ENCODE data around the gene FTCD.
A peak's percentile ranks its signal among the peaks of the same experiment; 100 is the strongest.

The FTCD gene

GRCh38 chr21:46122237-46122671 is 33.1 kb downstream of the FTCD start:
- Histone ChIP-seq H3K9ac (ENCODE audit: low read length) (no peak overlapping the region), H3K27me3 (ENCODE audit: control insufficient read depth, insufficient read depth, low read length) (no peaks in the 10 kb centered on the region), H3K4me3 (ENCODE audit: low read length) (no peak overlapping the region), H3K27ac (ENCODE audit: low read depth, low read length) (no peak overlapping the region), H3K36me3 (ENCODE audit: control insufficient read depth, insufficient read depth, low read length) (peaks cover 49% of the 10 kb centered on the region), H3K4me1 (ENCODE audit: control insufficient read depth, insufficient read depth, low read length) (no peaks in the 10 kb centered on the region)

GRCh38 chr21:46121286-46122221 is 33.8 kb downstream of the FTCD start:
- no peak overlapping the region for H3K4me3 ChIP-seq (ENCODE audit: low read length)
- no peaks in the 10 kb centered on the region for H3K27me3 ChIP-seq (ENCODE audit: control insufficient read depth, insufficient read depth, low read length)
- H3K9ac ChIP-seq (ENCODE audit: low read length) = no peak overlapping the region
- H3K4me1 ChIP-seq (ENCODE audit: control insufficient read depth, insufficient read depth, low read length) = no peaks in the 10 kb centered on the region
- H3K36me3 ChIP-seq (ENCODE audit: control insufficient read depth, insufficient read depth, low read length) = peaks cover 52% of the 10 kb centered on the region
- peak overlapping the region; percentile 50 for H3K27ac ChIP-seq (ENCODE audit: low read depth, low read length)

GRCh38 chr21:46120301-46121285 is 34.8 kb downstream of the FTCD start:
- H3K27me3 ChIP-seq (ENCODE audit: control insufficient read depth, insufficient read depth, low read length) = no peaks in the 10 kb centered on the region
- H3K4me1 ChIP-seq (ENCODE audit: control insufficient read depth, insufficient read depth, low read length) = no peaks in the 10 kb centered on the region
- peaks cover 52% of the 10 kb centered on the region for H3K36me3 ChIP-seq (ENCODE audit: control insufficient read depth, insufficient read depth, low read length)
- H3K9ac ChIP-seq (ENCODE audit: low read length) = no peak overlapping the region
- H3K4me3 ChIP-seq (ENCODE audit: low read length) = no peak overlapping the region
- peak overlapping the region; percentile 50 for H3K27ac ChIP-seq (ENCODE audit: low read depth, low read length)

- peak overlapping the region; percentile 51 for H3K27ac ChIP-seq (ENCODE audit: low read depth, low read length)
- H3K4me1 ChIP-seq (ENCODE audit: control insufficient read depth, insufficient read depth, low read length) = no peaks in the 10 kb centered on the region
- H3K36me3 ChIP-seq (ENCODE audit: control insufficient read depth, insufficient read depth, low read length) = peaks cover 54% of the 10 kb centered on the region
- no peak overlapping the region for H3K4me3 ChIP-seq (ENCODE audit: low read length)
- no peaks in the 10 kb centered on the region for H3K27me3 ChIP-seq (ENCODE audit: control insufficient read depth, insufficient read depth, low read length)
- no peak overlapping the region for H3K9ac ChIP-seq (ENCODE audit: low read length)
Measured at GRCh38 chr21:46119637-46120271, 35.6 kb downstream of the FTCD start.

GRCh38 chr21:46119144-46119636 is 36.2 kb downstream of the FTCD start:
- Histone ChIP-seq H3K27me3 (ENCODE audit: control insufficient read depth, insufficient read depth, low read length) (no peaks in the 10 kb centered on the region), H3K36me3 (ENCODE audit: control insufficient read depth, insufficient read depth, low read length) (peaks cover 55% of the 10 kb centered on the region), H3K4me1 (ENCODE audit: control insufficient read depth, insufficient read depth, low read length) (no peaks in the 10 kb centered on the region), H3K9ac (ENCODE audit: low read length) (no peak overlapping the region), H3K4me3 (ENCODE audit: low read length) (no peak overlapping the region), H3K27ac (ENCODE audit: low read depth, low read length) (peak overlapping the region; percentile 51)

GRCh38 chr21:46118316-46119143 is 36.8 kb downstream of the FTCD start:
- H3K36me3 ChIP-seq (ENCODE audit: control insufficient read depth, insufficient read depth, low read length) = peaks cover 54% of the 10 kb centered on the region
- H3K9ac ChIP-seq (ENCODE audit: low read length) = no peak overlapping the region
- peak overlapping the region; percentile 51 for H3K27ac ChIP-seq (ENCODE audit: low read depth, low read length)
- no peaks in the 10 kb centered on the region for H3K27me3 ChIP-seq (ENCODE audit: control insufficient read depth, insufficient read depth, low read length)
- H3K4me1 ChIP-seq (ENCODE audit: control insufficient read depth, insufficient read depth, low read length) = no peaks in the 10 kb centered on the region
- H3K4me3 ChIP-seq (ENCODE audit: low read length) = no peak overlapping the region

GRCh38 chr21:46117586-46118315 is 37.6 kb downstream of the FTCD start:
- no peak overlapping the region for H3K4me3 ChIP-seq (ENCODE audit: low read length)
- no peak overlapping the region for H3K9ac ChIP-seq (ENCODE audit: low read length)
- H3K36me3 ChIP-seq (ENCODE audit: control insufficient read depth, insufficient read depth, low read length) = peaks cover 56% of the 10 kb centered on the region
- no peaks in the 10 kb centered on the region for H3K4me1 ChIP-seq (ENCODE audit: control insufficient read depth, insufficient read depth, low read length)
- H3K27me3 ChIP-seq (ENCODE audit: control insufficient read depth, insufficient read depth, low read length) = no peaks in the 10 kb centered on the region
- no peak overlapping the region for H3K27ac ChIP-seq (ENCODE audit: low read depth, low read length)

GRCh38 chr21:46116776-46117585 is 38.4 kb downstream of the FTCD start:
- Histone ChIP-seq H3K9ac (ENCODE audit: low read length) (no peak overlapping the region), H3K4me3 (ENCODE audit: low read length) (no peak overlapping the region), H3K4me1 (ENCODE audit: control insufficient read depth, insufficient read depth, low read length) (no peaks in the 10 kb centered on the region), H3K27ac (ENCODE audit: low read depth, low read length) (peak overlapping the region; percentile 51), H3K36me3 (ENCODE audit: control insufficient read depth, insufficient read depth, low read length) (peaks cover 56% of the 10 kb centered on the region), H3K27me3 (ENCODE audit: control insufficient read depth, insufficient read depth, low read length) (no peaks in the 10 kb centered on the region)

- H3K4me1 ChIP-seq (ENCODE audit: control insufficient read depth, insufficient read depth, low read length) = no peaks in the 10 kb centered on the region
- H3K36me3 ChIP-seq (ENCODE audit: control insufficient read depth, insufficient read depth, low read length) = peaks cover 52% of the 10 kb centered on the region
- peak overlapping the region; percentile 51 for H3K27ac ChIP-seq (ENCODE audit: low read depth, low read length)
- H3K9ac ChIP-seq (ENCODE audit: low read length) = no peak overlapping the region
- H3K27me3 ChIP-seq (ENCODE audit: control insufficient read depth, insufficient read depth, low read length) = no peaks in the 10 kb centered on the region
- no peak overlapping the region for H3K4me3 ChIP-seq (ENCODE audit: low read length)
Measured at GRCh38 chr21:46116189-46116775, 39.1 kb downstream of the FTCD start.
